HG02840 (cell line): ENCODE data around the gene SV2B.

ENCODE experiments used
- ATAC-seq: cut with Tn5 transposase; IDR thresholded peaks from one replicate; pipeline ENCODE4 v1.9.1; 2021; ENCODE audit warnings: mild to moderate bottlenecking, moderate library complexity, moderate number of reproducible peaks; ENCODE audit not compliant: unreplicated experiment, low FRiP score

The SV2B gene

GRCh38 chr15:91225741-91226140 lies 125.7 kb downstream of the SV2B start:
- ATAC-seq = no peak

GRCh38 chr15:91227117-91227516 lies 127.1 kb downstream of the SV2B start:
- ATAC-seq = no peak

- no peak for ATAC-seq
Observed at GRCh38 chr15:91227766-91228165, 127.7 kb downstream of the SV2B start.

GRCh38 chr15:91228383-91228782 lies 128.3 kb downstream of the SV2B start:
- ATAC-seq = no peak

GRCh38 chr15:91228890-91229289 lies 128.8 kb downstream of the SV2B start:
- no peak for ATAC-seq

- ATAC-seq = no peak
Observed at GRCh38 chr15:91231703-91232102, 131.6 kb downstream of the SV2B start.

GRCh38 chr15:91234759-91235158 lies 134.7 kb downstream of the SV2B start:
- no peak for ATAC-seq

GRCh38 chr15:91235376-91235775 lies 135.3 kb downstream of the SV2B start:
- ATAC-seq = no peak

- ATAC-seq = no peak
Observed at GRCh38 chr15:91237445-91237844, 137.4 kb downstream of the SV2B start.

- no peak for ATAC-seq
Observed at GRCh38 chr15:91238644-91239425, 138.8 kb downstream of the SV2B start.

- no peak for ATAC-seq
Observed at GRCh38 chr15:91243826-91244225, 143.8 kb downstream of the SV2B start.

GRCh38 chr15:91244919-91245318 lies 144.9 kb downstream of the SV2B start:
- ATAC-seq = no peak

GRCh38 chr15:91246998-91247397 lies 146.9 kb downstream of the SV2B start:
- no peak for ATAC-seq

- no peak for ATAC-seq
Observed at GRCh38 chr15:91249591-91249990, 149.5 kb downstream of the SV2B start.

- ATAC-seq = no peak
Observed at GRCh38 chr15:91252322-91252721, 152.3 kb downstream of the SV2B start.

GRCh38 chr15:91252756-91253155 lies 152.7 kb downstream of the SV2B start:
- no peak for ATAC-seq

- ATAC-seq = no peak
Observed at GRCh38 chr15:91253605-91254004, 153.5 kb downstream of the SV2B start.

- ATAC-seq = no peak
Observed at GRCh38 chr15:91254766-91255165, 154.7 kb downstream of the SV2B start.

- no peak for ATAC-seq
Observed at GRCh38 chr15:91255670-91256192, 155.7 kb downstream of the SV2B start.

- no peak for ATAC-seq
Observed at GRCh38 chr15:91257746-91258414, 157.8 kb downstream of the SV2B start.

GRCh38 chr15:91258415-91258759 lies 158.3 kb downstream of the SV2B start:
- no peak for ATAC-seq

GRCh38 chr15:91259077-91259476 lies 159.0 kb downstream of the SV2B start:
- no peak for ATAC-seq
